CD4-positive, alpha-beta memory T cell (primary cell): ENCODE data around the gene COMP. TPM values are rescaled to one million over a fixed set of nuclear protein-coding genes. Genes with fewer than 3 reads are reported as not detected.
A peak's percentile ranks its signal among the peaks of the same experiment; 100 is the strongest.
"Not testable (repeated sequence)": the region's sequence is repeated elsewhere in the genome, so short reads cannot be mapped to it uniquely, and the experiment has no call there.

ENCODE experiments used
- CTCF ChIA-PET: fragments of 350-600 bp; sonication (Branson Sonifier 250); formaldehyde crosslinking; loops from one replicate; lab custom pipeline; 2021; ENCODE audit warnings: inconsistent platforms; ENCODE audit not compliant: partially characterized antibody; lab: Charles Lee
- POLR2A ChIA-PET: fragments of 350-600 bp; sonication (Branson Sonifier 250); formaldehyde crosslinking; loops from one replicate; lab custom pipeline; 2021; ENCODE audit not compliant: partially characterized antibody; lab: Charles Lee
- DNase-seq, 5 donors: peaks; one replicate each; pipeline versions ENCODE4 v3.0.0 to v3.0.0-alpha.2; 2020 to 2022; ENCODE audit warnings: mixed read lengths in 1 of 5
- H3K27ac ChIP-seq: one replicate; pipeline ENCODE4 v1.7.0; 2013; ENCODE audit warnings: low read depth, low read length
- H3K27me3 ChIP-seq: 2 replicates; pipeline ENCODE4 v1.7.0; 2013; ENCODE audit warnings: mild to moderate bottlenecking, low read length, moderate library complexity; ENCODE audit not compliant: insufficient read depth
- H3K36me3 ChIP-seq: 2 replicates; pipeline ENCODE4 v1.7.0; 2013; ENCODE audit warnings: mild to moderate bottlenecking, low read length, moderate library complexity; ENCODE audit not compliant: insufficient read depth
- H3K4me1 ChIP-seq: 2 replicates; pipeline ENCODE4 v1.7.0; 2013; ENCODE audit warnings: mild to moderate bottlenecking, low read length, moderate library complexity; ENCODE audit not compliant: insufficient read depth
- H3K4me3 ChIP-seq, 2 donors: one replicate each; pipeline ENCODE4 v1.7.0; 2013; ENCODE audit warnings: low read length in 2 of 2, mild to moderate bottlenecking in 1 of 2
- H3K9me3 ChIP-seq, 2 donors: one replicate each; pipeline ENCODE4 v1.7.0; 2013; ENCODE audit warnings: low read length in 2 of 2, control low read depth in 1 of 2; ENCODE audit not compliant: control insufficient read depth in 1 of 2
- H3K27ac Mint-ChIP-seq, 7 donors: one replicate each; pipeline ENCODE4 v1.8.0; 2020 to 2021; ENCODE audit warnings: mixed read lengths in 7 of 7, mild to moderate bottlenecking in 6 of 7, inconsistent platforms in 3 of 7, moderate library complexity in 3 of 7
- H3K27me3 Mint-ChIP-seq, 2 donors: one replicate each; pipeline ENCODE4 v1.8.0; 2020 to 2021; ENCODE audit warnings: mixed read lengths in 2 of 2
- H3K36me3 Mint-ChIP-seq, 2 donors: one replicate each; pipeline ENCODE4 v1.8.0; 2020 to 2021; ENCODE audit warnings: mixed read lengths in 2 of 2, inconsistent platforms in 1 of 2, mild to moderate bottlenecking in 1 of 2
- H3K4me1 Mint-ChIP-seq, 4 donors: one replicate each; pipeline ENCODE4 v1.8.0; 2020 to 2021; ENCODE audit warnings: mixed read lengths in 4 of 4, mild to moderate bottlenecking in 1 of 4
- H3K4me3 Mint-ChIP-seq, 8 donors: one replicate each; pipeline ENCODE4 v1.8.0; 2020 to 2021; ENCODE audit warnings: mixed read lengths in 8 of 8, mild to moderate bottlenecking in 7 of 8, moderate library complexity in 6 of 8, inconsistent platforms in 3 of 8
- H3K9me3 Mint-ChIP-seq, 8 donors: one replicate each; pipeline ENCODE4 v1.8.0; 2020 to 2021; ENCODE audit warnings: mixed read lengths in 8 of 8, mild to moderate bottlenecking in 5 of 8, inconsistent platforms in 3 of 8, moderate library complexity in 1 of 8
- intact Hi-C: fragments of 100-400 bp; cut with micrococcal nuclease; formaldehyde crosslinking; loops from one replicate; pipeline ENCODE4 v1.15.1; 2023
- polyA plus RNA-seq, 2 donors: library from polyadenylated mRNA; unstranded; fragments of 300-500 nt; fragmentation: Illumina TruSeq; gene quantifications; one replicate each; pipeline ENCODE4 v1.2.3, GENCODE V29; 2021
- total RNA-seq, 2 experiments: library from RNA; stranded (reverse); gene quantifications; one replicate each; pipeline ENCODE4 v1.2.3, GENCODE V29; 2021

COMP gene
- total and polyA plus RNA-seq, 4 experiments from 2014 or later: not detected

- no peaks in the 10 kb centered on the region for H3K4me1 ChIP-seq
- Mint-ChIP-seq H3K9me3 (no peaks in the 10 kb centered on the region), H3K36me3 (peaks cover 0 to 8% of the 10 kb centered on the region in 2 donors), H3K27me3 (no peaks in the 10 kb centered on the region), H3K4me3 (no peak overlapping the region), H3K27ac (no peak overlapping the region), H3K4me1 (peaks cover 0 to 2% (median under 1%) of the 10 kb centered on the region in 4 donors)
- no peak overlapping the region for H3K27ac ChIP-seq
- H3K36me3 ChIP-seq: no peaks in the 10 kb centered on the region
- ChIA-PET CTCF (no interaction called here), POLR2A (no interaction called here)
- intact Hi-C loops: no loop called here
- no peaks in the 10 kb centered on the region for H3K27me3 ChIP-seq
- DNase-seq: no peak
- no peaks in the 10 kb centered on the region for H3K9me3 ChIP-seq
- no peak overlapping the region for H3K4me3 ChIP-seq
These were observed 55.8 kb downstream of the COMP start for GRCh38 chr19:18735324-18735723.

GRCh38 chr19:18733762-18734332, 57.3 kb downstream of the COMP start:
- H3K27me3 ChIP-seq, H3K9me3 ChIP-seq, H3K9me3 Mint-ChIP-seq, H3K4me1 Mint-ChIP-seq, CTCF ChIA-PET, H3K27me3 Mint-ChIP-seq, DNase-seq, intact Hi-C loops, H3K27ac ChIP-seq, H3K36me3 ChIP-seq, H3K36me3 Mint-ChIP-seq, H3K4me3 Mint-ChIP-seq, H3K4me1 ChIP-seq, POLR2A ChIA-PET, H3K4me3 ChIP-seq: not testable (repeated sequence)
- H3K27ac Mint-ChIP-seq: peak overlapping the region in 1 of 7 donors; percentile 73

- ChIA-PET POLR2A (no interaction called here), CTCF (no interaction called here)
- Mint-ChIP-seq H3K4me3 (no peak overlapping the region), H3K27me3 (no peaks in the 10 kb centered on the region), H3K36me3 (peaks cover 0 to 8% of the 10 kb centered on the region in 2 donors), H3K27ac (no peak overlapping the region), H3K9me3 (no peaks in the 10 kb centered on the region), H3K4me1 (peaks cover 0 to 2% (median under 1%) of the 10 kb centered on the region in 4 donors)
- Histone ChIP-seq H3K4me3 (no peak overlapping the region), H3K36me3 (no peaks in the 10 kb centered on the region), H3K9me3 (no peaks in the 10 kb centered on the region), H3K27ac (no peak overlapping the region), H3K27me3 (no peaks in the 10 kb centered on the region), H3K4me1 (no peaks in the 10 kb centered on the region)
- DNase-seq: no peak
- intact Hi-C loops: no loop called here
These were observed 57.9 kb downstream of the COMP start for GRCh38 chr19:18733196-18733647.

Other genes starting within 250 kb of the COMP start
- 100 to 1,000 TPM; 231 to 249 TPM for gene FKBP8, start 247.7 kb downstream of the COMP start, total RNA-seq
- gene FKBP8, start 247.7 kb downstream of the COMP start, polyA plus RNA-seq: 100 to 1,000 TPM in 1 of 2 donors, 10 to 100 TPM in 1; 82.4 to 130 TPM
- 10 to 100 TPM; 95.3 to 95.6 TPM for gene KXD1, start 233.4 kb downstream of the COMP start, total RNA-seq
- gene KXD1, start 233.4 kb downstream of the COMP start, polyA plus RNA-seq: 10 to 100 TPM; 88.8 to 94.3 TPM
- 1,000 to 10,000 TPM; 1,962 to 1,978 TPM for gene UBA52, start 219.4 kb downstream of the COMP start, total RNA-seq
- gene UBA52, start 219.4 kb downstream of the COMP start, polyA plus RNA-seq: 1,000 to 10,000 TPM; 1,135 to 1,692 TPM
- 100 to 1,000 TPM; 150 to 154 TPM for gene REX1BD, start 202.5 kb downstream of the COMP start, total RNA-seq
- 100 to 1,000 TPM; 148 to 156 TPM for gene REX1BD, start 202.5 kb downstream of the COMP start, polyA plus RNA-seq
- gene CRLF1, start 184.5 kb downstream of the COMP start, total RNA-seq: not detected
- under 1 TPM in 1 of 2 donors, not detected in 1; 0.70 TPM for gene CRLF1, start 184.5 kb downstream of the COMP start, polyA plus RNA-seq
- gene TMEM59L, start 178.4 kb downstream of the COMP start, total RNA-seq: not detected
- not detected for gene TMEM59L, start 178.4 kb downstream of the COMP start, polyA plus RNA-seq
- 10 to 100 TPM; 13.4 to 14.8 TPM for gene KLHL26, start 154.3 kb downstream of the COMP start, total RNA-seq
- 1 to 10 TPM; 4.4 to 7.8 TPM for gene KLHL26, start 154.3 kb downstream of the COMP start, polyA plus RNA-seq
- gene CRTC1, start 107.6 kb downstream of the COMP start, total RNA-seq: 10 to 100 TPM; 19.6 to 20.8 TPM
- gene CRTC1, start 107.6 kb downstream of the COMP start, polyA plus RNA-seq: 1 to 10 TPM in 1 of 2 donors, not detected in 1; 1.7 TPM
- 100 to 1,000 TPM; 127 to 130 TPM for gene UPF1, start 40.7 kb upstream of the COMP start, total RNA-seq
- 10 to 100 TPM in 1 of 2 donors, 1 to 10 TPM in 1; 2.6 to 21.9 TPM for gene UPF1, start 40.7 kb upstream of the COMP start, polyA plus RNA-seq
- gene CERS1, start 104.9 kb upstream of the COMP start, total RNA-seq: not detected
- gene CERS1, start 104.9 kb upstream of the COMP start, polyA plus RNA-seq: not detected
- gene COPE, start 128.1 kb upstream of the COMP start, total RNA-seq: 100 to 1,000 TPM; 165 to 170 TPM
- gene COPE, start 128.1 kb upstream of the COMP start, polyA plus RNA-seq: 100 to 1,000 TPM; 273 to 276 TPM
- gene DDX49, start 128.4 kb upstream of the COMP start, total RNA-seq: 10 to 100 TPM; 40.9 to 43.6 TPM
- gene DDX49, start 128.4 kb upstream of the COMP start, polyA plus RNA-seq: 10 to 100 TPM; 20.7 to 32.1 TPM
- 1 to 10 TPM; 2.1 to 2.4 TPM for gene HOMER3, start 149.9 kb upstream of the COMP start, total RNA-seq
- gene HOMER3, start 149.9 kb upstream of the COMP start, polyA plus RNA-seq: 1 to 10 TPM; 2.6 to 2.7 TPM
- 100 to 1,000 TPM; 111 to 113 TPM for gene SUGP2, start 242.2 kb upstream of the COMP start, total RNA-seq
- gene SUGP2, start 242.2 kb upstream of the COMP start, polyA plus RNA-seq: 1 to 10 TPM; 3.9 to 8.2 TPM
- 10 to 100 TPM; 11.8 to 12.8 TPM for gene ARMC6, start 242.3 kb upstream of the COMP start, total RNA-seq
- 10 to 100 TPM; 23.6 to 25.8 TPM for gene ARMC6, start 242.3 kb upstream of the COMP start, polyA plus RNA-seq